ENCODE measurements around the gene RNPEP.

Gene RNPEP

DNA sequence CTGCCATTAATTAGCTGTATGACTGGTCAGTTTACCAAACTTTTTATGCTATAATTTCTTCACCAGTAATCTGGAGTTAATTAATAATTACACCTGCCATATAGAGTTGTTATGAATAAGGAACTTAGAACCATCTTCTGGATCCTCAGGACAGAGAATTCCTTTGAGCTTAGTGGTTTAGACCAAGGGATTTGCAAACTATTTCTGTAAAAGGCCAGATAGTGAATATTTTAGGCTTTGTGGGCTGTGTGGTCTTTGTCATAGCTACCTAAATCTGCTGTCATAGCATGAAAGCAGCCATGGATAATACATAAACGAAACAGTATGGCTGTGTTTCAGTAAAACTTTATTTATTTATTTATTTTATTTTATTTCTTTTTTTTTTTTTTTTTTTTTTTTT lies 18.2 kb upstream of the RNPEP start:
- DNase-seq: no peak

GRCh38 chr1:201966171-201966570 lies 16.3 kb upstream of the RNPEP start:
- DNase-seq: no peak

- DNase-seq: no peak
Observed at GRCh38 chr1:201968202-201968925, 14.1 kb upstream of the RNPEP start.

DNA sequence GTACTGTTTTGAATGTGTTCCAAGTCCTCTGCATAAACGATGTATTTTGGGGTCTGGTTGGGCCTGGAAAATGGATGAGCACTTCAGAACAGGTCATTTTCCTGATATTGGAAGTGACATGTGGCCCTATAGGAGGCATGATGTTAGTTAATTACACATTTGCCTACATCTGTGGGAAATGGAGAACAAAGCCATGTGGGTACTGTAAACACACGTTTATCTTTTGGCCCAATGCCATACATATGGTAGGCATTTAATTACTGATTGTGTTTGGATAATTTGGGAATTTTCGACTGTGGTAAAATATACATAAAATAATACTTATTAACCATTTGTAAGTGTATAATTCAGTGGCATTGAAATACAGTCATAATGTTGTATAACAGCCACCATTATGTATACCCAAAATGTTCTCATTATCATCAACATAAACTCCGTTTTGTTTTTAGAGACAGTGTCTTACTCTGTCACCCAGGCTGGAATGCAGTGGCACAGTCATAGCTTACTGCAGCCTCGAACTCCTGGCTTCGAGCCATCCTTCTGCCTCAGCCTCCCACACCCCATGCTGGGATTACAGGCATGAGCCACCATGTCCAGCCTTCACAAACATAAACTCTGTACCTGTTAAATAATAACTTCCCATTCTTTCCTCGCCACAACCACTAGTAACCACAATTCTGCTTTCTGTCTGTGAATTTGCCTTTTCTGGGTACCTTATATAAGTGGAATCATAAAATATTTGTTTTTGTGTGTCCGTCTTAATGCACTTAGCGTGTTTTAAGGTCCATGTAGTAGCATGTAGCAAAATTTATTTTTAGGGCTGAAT lies 11.9 kb upstream of the RNPEP start:
- no peak for DNase-seq

- peak; percentile 62 for DNase-seq
Observed at GRCh38 chr1:201982082-201982622, 296 bp upstream of the RNPEP start.

DNA sequence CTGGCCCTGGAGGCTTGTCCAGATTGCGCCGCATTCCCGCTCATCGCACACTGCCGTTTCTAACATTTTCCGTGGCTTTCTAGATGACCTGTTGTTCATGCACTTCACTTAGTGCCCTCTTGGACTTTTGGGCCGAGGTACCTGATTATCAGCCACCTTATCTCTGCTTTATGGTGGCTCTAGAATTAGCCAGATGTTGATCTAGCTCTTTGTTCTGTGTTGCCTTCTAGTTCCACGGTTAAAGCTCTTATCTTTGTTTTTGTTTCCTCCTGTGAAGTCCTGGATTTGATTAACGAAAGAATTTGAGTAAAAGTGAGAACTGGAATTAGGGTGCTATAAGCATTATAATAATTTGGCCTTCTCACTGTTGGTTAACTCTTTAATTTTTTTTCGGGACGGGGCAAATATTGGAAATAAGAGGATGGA lies 945 bp downstream of the RNPEP start:
- DNase-seq: no peak

DNA sequence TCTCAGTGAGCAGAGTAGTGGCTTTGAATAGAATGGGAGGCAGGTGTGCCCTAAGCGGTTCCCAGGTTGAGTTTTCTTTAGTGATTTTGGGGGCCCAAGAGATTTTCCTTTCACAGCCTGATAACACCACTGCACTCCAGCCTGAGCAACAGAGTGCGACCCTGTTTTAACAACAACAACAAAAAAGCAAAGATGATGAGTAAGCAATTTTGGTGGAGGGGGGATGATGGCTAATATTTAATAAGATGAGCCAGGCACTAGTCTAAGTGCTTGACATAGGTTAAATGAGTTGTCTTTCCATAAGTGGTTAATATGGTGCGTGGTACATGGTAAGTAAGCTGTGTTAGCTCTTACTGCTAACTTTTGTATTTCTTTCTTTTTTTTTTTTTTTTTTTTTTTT lies 2.0 kb downstream of the RNPEP start:
- no peak for DNase-seq

- no peak for DNase-seq
Observed at GRCh38 chr1:201985355-201985754, 2.9 kb downstream of the RNPEP start.

DNA sequence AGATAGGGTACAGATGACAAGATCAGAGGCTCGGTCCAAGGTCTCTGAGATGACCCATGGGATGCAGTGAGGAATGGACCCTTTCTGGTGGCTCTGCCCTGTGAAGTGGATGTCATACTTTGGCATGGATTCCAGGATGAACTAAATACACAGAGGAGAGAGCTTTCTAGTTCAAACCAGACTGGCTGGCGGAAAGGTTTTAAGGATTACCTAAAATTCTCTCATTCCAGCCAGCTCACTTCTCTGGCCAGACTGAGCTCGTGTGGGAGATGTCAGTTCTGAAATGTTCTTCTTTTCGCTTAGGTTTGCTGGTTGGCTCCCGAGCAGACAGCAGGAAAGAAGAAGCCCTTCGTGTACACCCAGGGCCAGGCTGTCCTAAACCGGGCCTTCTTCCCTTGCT lies 6.2 kb downstream of the RNPEP start:
- DNase-seq: no peak

DNA sequence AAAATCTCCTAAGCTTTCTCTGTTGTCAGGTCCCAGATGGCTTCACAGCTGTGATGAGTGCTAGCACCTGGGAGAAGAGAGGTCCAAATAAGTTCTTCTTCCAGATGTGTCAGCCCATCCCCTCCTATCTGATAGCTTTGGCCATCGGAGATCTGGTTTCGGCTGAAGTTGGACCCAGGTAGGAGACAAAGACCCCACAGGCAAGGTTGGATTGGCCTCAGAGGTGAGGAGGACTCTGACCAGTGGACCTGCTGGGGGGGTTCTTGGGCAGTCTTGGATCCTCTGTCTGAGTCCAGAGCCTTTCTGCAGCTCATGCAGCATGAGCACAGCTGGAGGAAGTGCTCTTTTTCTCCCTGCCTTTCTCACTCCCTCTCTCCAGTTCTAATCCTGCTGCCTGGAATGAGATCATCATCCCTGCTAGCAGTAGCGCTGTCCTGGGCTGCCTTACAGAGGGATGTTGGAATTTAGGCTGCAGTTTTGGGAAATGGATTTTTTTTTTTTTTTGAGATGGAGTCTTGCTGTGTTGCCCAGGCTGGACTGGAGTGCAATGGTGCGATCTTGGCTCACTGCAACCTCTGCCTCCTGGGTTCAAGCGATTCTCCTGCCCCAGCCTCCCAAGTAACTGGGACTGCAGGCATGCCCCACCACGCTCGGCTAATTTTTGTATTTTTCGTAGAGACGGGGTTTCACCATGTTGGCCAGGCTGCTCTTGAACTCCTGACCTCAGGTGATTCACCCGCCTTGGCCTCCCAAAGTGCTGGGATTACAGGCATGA lies 7.1 kb downstream of the RNPEP start:
- DNase-seq: no peak

- no peak for DNase-seq
Observed at GRCh38 chr1:201990427-201990826, 8.0 kb downstream of the RNPEP start.

DNA sequence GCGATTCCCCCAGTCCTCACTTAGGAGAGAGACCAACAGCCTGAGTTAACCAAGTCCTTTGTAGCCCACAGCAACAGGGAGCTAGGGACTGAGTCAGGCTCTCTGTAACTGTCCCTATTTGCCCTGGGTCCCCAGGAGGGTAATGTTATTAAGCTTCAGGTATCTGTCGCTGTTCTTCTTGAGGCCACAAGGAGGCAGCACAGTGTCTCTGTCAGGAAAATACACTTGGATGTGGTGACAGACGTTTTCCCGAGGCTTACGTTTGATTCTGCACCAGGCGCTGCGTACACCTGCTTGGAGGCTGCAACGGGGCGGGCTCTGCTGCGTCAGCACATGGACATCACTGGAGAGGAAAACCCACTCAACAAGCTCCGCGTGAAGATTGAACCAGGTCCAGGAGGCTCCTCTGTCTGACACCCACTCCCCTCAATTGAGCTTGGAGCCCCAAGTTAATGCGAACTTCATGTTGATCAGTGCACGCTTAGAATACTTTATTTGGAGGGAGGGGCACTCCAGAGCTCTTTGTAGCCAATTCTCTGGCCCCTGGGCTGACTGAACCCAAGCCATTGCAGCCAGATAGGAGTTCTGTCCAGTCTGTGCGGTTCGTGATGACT lies 17.3 kb downstream of the RNPEP start:
- peak; percentile 41 for DNase-seq

DNA sequence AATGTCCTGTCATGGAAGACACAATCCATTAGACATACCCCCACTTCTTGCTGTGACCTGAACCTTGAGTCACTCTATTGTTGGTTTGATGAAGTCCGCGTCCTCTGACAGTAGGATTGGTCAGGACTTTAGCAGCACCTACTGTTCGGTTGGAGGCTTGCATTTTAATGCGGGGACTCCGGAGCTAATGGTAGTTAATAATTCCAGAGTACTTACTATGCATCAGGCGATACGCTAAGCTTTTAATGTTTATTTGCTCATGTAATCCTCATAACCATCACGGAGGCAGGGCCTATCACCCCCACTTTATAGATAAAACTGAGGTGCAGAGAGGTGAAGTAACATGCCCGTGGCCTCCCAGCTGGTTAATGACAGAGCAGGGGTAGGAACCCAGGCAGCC lies 20.1 kb downstream of the RNPEP start:
- no peak for DNase-seq

DNA sequence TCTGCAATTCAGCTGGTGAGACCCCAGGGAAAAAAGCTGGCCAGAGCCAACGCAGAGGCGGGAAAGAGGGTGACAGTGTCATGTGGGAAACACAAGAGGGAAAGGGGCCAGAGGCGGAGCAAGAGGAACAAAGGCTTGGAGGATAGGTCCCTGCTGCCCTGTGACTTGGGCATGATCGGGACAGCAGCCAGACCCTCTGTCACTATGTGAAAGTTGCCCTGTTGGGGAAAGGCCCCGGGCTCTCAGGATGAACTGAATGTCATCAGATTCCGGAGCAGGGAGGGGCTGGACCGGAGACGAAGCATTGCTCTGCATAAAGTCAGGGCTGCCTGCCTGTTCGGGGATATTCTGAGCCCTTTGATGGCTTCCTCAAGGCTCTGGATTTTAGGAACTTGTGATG lies 22.3 kb downstream of the RNPEP start:
- DNase-seq: no peak

- no peak for DNase-seq
Observed at GRCh38 chr1:202005958-202006357, 23.5 kb downstream of the RNPEP start.

DNA sequence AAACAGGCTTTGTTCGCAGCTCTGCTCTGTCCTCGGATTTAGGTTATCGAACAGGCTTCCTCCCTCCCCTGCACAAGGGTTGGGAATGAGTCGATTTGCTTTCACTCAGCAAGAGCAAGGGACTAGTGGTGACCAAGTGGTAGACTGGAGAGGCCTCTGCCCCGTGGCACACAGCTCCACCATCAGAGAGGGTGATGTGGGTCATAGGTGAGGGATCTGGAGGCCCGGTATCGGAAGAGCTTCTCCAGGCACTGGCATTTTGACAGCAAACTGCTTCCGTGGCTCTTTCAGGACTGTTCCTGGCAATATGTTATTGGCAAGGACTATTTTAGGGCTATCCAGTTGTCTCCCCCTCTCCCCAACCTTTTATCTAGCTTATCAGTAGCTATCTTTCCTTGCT lies 24.9 kb downstream of the RNPEP start:
- DNase-seq: no peak

DNA sequence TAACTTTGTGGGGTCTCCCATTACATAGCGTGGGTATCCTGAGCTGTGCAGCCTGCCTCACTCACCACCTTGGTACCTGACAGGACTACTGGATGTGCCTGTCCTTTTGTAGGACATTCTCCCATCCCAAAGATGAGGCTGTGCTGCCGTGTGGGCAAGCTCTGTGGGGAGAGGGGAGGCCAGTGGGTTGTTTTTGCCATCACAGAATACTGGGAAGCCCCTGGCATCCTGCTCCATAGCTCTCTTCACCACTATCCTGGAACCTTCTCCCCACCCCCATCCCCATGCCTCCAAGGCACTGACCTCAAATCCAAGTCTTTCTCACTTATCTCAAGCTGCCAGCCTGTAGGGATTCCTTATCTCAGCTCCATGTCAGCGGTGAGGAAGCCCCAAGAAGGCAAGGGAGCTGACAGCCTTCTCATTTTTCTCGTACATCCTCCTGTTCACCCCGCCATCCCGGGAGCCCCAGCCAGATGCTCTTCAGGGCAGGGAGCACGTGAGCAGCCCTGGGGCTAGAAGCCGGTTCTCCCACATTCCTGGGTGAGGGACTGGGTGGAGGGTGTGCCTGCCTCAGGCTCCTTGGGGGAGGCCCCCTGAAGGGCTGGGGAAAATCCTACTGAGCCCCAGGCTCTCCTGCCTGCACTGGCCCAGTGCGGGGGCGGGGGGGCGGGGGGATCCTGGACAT lies 25.5 kb downstream of the RNPEP start:
- no peak for DNase-seq

GRCh38 chr1:202009326-202010179 lies 27.1 kb downstream of the RNPEP start:
- peak; percentile 85 for DNase-seq

- DNase-seq: peak; percentile 88
Observed at GRCh38 chr1:202010180-202011015, 27.9 kb downstream of the RNPEP start, which contains the start of gene ELF3. TSS of gene ELF3 (plus strand) at chr1:202010587. CDS start at chr1:202011137, 550 bp downstream.

DNA sequence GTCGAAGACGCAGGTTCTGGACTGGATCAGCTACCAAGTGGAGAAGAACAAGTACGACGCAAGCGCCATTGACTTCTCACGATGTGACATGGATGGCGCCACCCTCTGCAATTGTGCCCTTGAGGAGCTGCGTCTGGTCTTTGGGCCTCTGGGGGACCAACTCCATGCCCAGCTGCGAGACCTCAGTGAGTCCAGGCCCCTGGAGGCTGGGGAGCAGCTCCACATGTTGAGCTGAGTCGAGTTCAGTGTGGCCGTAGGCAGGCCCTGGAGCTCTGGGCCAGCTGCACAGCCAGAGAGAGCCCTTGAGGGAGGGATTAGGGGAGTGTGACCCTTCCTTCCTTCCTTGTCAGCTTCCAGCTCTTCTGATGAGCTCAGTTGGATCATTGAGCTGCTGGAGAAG lies 29.5 kb downstream of the RNPEP start:
- DNase-seq: no peak

All from NCI-H1092 (cell line).